Thoracic aorta (tissue), 2 donors: ENCODE results near the gene KCNC3. TPM values are rescaled to one million over a fixed set of nuclear protein-coding genes. Genes with fewer than 3 reads are reported as not detected.

ENCODE experiments used
- ATAC-seq: fragments of 150-250 bp; one replicate; pipeline ENCODE4 v1.8.0; 2017; ENCODE audit warnings: low read depth; ENCODE audit not compliant: insufficient number of reproducible peaks, low FRiP score
- DNase-seq: peaks from one replicate; pipeline ENCODE4 v3.0.0-alpha.2; 2020; ENCODE audit warnings: low spot score
- H3K27ac ChIP-seq, 2 donors: fragments of 200-600 bp; sonication (generic); 1 replicate in 1 of 2; 2 replicates in 1 of 2; pipeline ENCODE4 v1.5.1; 2016; ENCODE audit warnings: mild to moderate bottlenecking in 2 of 2, moderate library complexity in 2 of 2
- H3K27me3 ChIP-seq: fragments of 200-600 bp; sonication (generic); replicated peaks from 2 replicates; pipeline ENCODE4 v1.6.0; 2016; ENCODE audit warnings: mild to moderate bottlenecking; ENCODE audit not compliant: insufficient read depth
- H3K36me3 ChIP-seq: fragments of 200-600 bp; sonication (generic); one replicate; pipeline ENCODE4 v1.5.1; 2016
- H3K4me1 ChIP-seq, 2 donors: fragments of 200-600 bp; sonication (generic); 1 replicate in 1 of 2; 2 replicates in 1 of 2; pipeline versions ENCODE4 v1.5.1 to v1.6.0; 2016; ENCODE audit warnings: low read depth in 2 of 2, mild to moderate bottlenecking in 1 of 2; ENCODE audit not compliant: control insufficient read depth in 1 of 2
- H3K4me3 ChIP-seq: fragments of 200-600 bp; sonication (generic); 2 replicates; pipeline ENCODE4 v1.5.1; 2016; ENCODE audit warnings: mild to moderate bottlenecking
- H3K9me3 ChIP-seq: fragments of 200-600 bp; sonication (generic); 2 replicates; pipeline ENCODE4 v1.5.1; 2016
- total RNA-seq, 2 donors: library from RNA; depleted of rRNA; stranded (reverse); fragments of >200 nt; gene quantifications; one replicate each; pipeline versions ENCODE4 v1.1.0 to v1.2.3, GENCODE V29; 2016
- TF ChIP-seq, protein P1 (sequence below): fragments of 200-600 bp; sonication (generic); IDR thresholded peaks from one replicate; pipeline ENCODE4 v1.5.1; 2019; ENCODE audit warnings: antibody characterized with exemption

KCNC3 gene
- total RNA-seq, 2 donors from 2014 or later, result 1.3 to 4.2 TPM

DNA sequence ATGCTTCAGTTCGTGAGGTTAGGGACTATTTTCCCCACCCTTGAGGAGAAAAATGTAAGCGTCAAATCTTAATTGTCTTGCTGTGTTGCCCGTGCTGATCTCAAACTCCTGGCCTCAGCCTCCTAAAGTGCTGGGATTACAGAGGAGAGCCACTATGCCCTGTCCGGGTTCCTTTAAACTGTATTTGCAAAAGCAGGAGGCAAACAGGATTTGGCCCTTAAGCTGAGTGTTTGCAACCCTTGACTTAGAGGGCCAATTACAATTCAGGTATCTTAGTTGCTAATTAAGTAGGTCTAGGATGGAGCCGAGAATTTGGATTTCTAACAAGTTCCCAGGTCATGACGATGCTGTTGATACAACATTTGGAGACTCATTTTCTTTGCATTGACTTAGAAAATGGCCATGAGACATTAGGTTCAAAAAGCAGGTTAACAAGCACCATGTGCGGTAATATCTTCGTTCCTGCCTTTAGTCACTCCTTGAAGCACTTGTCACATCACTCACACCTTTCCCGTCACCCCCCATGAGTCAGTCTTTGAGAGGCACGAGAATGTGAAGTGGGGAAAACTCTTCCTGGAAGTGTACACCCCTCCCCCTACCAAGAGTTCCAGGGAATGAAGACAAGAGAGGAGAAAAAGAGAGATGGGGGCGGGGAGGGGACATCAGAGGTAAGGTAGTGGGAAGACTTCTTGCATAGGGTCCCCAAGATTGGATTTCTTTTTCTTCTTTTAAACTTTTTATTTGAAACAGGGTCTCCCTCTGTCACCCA, 33.7 kb upstream of the KCNC3 start:
- Histone ChIP-seq H3K27me3 (no peaks in the 10 kb centered on the region), H3K4me1 (peaks cover 0 to 4% of the 10 kb centered on the region in 2 donors), H3K9me3 (no peaks in the 10 kb centered on the region), H3K4me3 (no peak overlapping the region), H3K27ac (no peak overlapping the region), H3K36me3 (no peaks in the 10 kb centered on the region)
- TF ChIP-seq, protein P1, sequence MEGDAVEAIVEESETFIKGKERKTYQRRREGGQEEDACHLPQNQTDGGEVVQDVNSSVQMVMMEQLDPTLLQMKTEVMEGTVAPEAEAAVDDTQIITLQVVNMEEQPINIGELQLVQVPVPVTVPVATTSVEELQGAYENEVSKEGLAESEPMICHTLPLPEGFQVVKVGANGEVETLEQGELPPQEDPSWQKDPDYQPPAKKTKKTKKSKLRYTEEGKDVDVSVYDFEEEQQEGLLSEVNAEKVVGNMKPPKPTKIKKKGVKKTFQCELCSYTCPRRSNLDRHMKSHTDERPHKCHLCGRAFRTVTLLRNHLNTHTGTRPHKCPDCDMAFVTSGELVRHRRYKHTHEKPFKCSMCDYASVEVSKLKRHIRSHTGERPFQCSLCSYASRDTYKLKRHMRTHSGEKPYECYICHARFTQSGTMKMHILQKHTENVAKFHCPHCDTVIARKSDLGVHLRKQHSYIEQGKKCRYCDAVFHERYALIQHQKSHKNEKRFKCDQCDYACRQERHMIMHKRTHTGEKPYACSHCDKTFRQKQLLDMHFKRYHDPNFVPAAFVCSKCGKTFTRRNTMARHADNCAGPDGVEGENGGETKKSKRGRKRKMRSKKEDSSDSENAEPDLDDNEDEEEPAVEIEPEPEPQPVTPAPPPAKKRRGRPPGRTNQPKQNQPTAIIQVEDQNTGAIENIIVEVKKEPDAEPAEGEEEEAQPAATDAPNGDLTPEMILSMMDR, result no peak
- ATAC-seq, result no peak
- DNase-seq, result no peak

DNA sequence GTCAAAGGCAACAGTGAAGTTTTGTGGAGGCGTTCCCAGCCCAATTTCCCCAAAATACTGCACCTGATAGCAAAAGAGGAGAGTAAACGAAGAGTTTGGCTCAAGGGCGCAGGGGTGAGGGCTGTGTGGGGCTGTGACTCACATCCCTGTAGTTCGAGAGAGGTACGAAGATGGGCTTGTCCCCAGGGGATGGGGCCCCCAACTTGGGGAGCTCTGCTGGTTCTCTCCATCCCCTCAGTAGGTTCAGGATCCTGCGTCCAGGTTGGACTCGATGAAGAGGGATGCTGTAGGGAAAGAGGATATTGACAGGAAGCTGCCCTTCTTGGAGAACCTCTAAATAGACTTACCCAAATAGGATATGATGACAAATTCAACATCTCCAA, 32.8 kb upstream of the KCNC3 start:
- no peaks in the 10 kb centered on the region for H3K27me3 ChIP-seq
- no peaks in the 10 kb centered on the region for H3K36me3 ChIP-seq
- peaks cover 0 to 4% of the 10 kb centered on the region in 2 donors for H3K4me1 ChIP-seq
- ATAC-seq, result no peak
- H3K27ac ChIP-seq, result no peak overlapping the region
- H3K9me3 ChIP-seq, result no peaks in the 10 kb centered on the region
- H3K4me3 ChIP-seq, result no peak overlapping the region
- TF ChIP-seq, protein P1, result no peak
- DNase-seq, result no peak

DNA sequence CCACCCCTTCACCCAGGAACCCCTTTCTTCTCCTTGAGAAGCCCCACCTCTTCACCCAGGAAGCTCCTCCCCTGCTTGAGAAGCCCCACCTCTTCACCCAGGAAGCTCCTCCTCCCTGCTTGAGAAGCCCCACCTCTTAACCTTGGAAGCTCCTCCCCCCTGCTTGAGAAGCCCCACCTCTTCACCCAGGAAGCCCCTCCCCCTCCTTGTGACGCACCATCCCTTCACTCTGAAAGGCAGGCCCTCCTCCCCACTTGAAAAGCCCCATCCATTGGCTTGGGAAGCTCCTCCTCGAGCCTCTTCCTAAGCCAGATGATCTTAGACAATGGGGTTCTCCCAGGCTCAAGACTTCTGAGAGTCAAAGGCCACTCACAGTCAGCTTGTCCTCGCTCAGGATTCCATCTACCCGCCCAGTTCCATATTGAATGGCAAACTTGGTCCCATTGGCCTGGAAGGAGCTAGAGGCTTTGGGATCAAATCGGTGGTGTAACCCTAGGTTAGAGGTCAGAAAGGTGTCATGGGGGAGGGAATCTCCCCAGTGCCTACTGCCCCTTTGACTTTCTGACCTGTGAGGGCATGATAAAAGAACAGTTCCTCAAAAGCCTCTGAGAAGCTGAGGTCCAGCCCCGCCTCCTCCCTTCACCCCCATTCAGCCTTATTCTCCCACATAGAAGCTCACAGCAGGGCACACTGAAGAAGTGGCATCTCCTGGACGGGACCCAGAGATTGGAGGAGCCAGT, 32.3 kb upstream of the KCNC3 start:
- Histone ChIP-seq H3K9me3 (no peaks in the 10 kb centered on the region), H3K27ac (no peak overlapping the region), H3K4me3 (no peak overlapping the region), H3K36me3 (no peaks in the 10 kb centered on the region), H3K27me3 (no peaks in the 10 kb centered on the region), H3K4me1 (peaks cover 0 to 4% of the 10 kb centered on the region in 2 donors)
- ATAC-seq (no peak), DNase-seq (no peak)
- TF ChIP-seq, protein P1, result no peak

DNA sequence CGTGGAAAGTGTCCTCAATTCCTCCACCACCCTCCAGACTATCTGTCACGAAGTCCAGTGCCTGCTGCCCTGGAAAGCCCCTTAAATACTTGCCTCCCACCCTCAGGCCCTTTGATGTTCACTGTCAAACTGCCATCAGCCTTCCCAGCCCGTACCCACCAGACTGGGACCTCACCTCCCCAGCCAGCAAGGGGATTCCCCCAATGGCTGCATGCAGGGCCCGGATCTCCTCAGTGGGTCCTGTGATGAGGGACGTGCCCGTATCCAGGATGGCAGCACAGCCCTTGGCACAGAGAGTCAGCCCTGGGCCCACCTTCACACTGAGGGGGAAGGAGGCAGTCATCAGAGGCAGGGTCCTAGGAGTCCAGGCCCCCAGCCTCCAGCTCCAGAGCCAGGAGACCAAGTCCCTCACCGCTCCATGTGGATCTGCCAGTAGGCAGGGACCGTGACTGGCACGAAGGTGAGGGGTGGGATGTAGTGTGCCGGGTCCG, 30.2 kb upstream of the KCNC3 start:
- H3K27ac ChIP-seq, result no peak overlapping the region
- DNase-seq (no peak), ATAC-seq (no peak)
- no peaks in the 10 kb centered on the region for H3K9me3 ChIP-seq
- peaks cover 0 to 4% of the 10 kb centered on the region in 2 donors for H3K4me1 ChIP-seq
- no peak overlapping the region for H3K4me3 ChIP-seq
- TF ChIP-seq, protein P1, result no peak
- no peaks in the 10 kb centered on the region for H3K36me3 ChIP-seq
- H3K27me3 ChIP-seq, result no peaks in the 10 kb centered on the region
